MM.1S (cell line): Measurements from ENCODE around the gene DNAH11.

Experiments used
- DNase-seq: peaks from one replicate; pipeline ENCODE4 v3.0.0-alpha.2; 2015
- H2AFZ ChIP-seq: fragments of 300-600 bp; sonication (generic); 2 replicates; pipeline ENCODE4 v1.6.0; 2016; ENCODE audit warnings: antibody characterized with exemption, low read length
- H3F3A ChIP-seq: fragments of 300-600 bp; sonication (generic); 2 replicates; pipeline ENCODE4 v1.6.1; 2016; ENCODE audit warnings: mild to moderate bottlenecking, antibody characterized with exemption, low read length, moderate library complexity, mixed read lengths; ENCODE audit not compliant: insufficient read depth
- H3K27ac ChIP-seq: fragments of 300-600 bp; sonication (generic); 2 replicates; pipeline ENCODE4 v1.5.1; 2016; ENCODE audit warnings: mild to moderate bottlenecking, low read length
- H3K27me3 ChIP-seq: fragments of 300-600 bp; sonication (generic); replicated peaks from 2 replicates; pipeline ENCODE4 v1.6.0; 2016; ENCODE audit warnings: low read length; ENCODE audit not compliant: insufficient read depth
- H3K36me3 ChIP-seq: fragments of 300-600 bp; sonication (generic); replicated peaks from 2 replicates; pipeline ENCODE4 v1.6.1; 2016; ENCODE audit warnings: mild to moderate bottlenecking, low read length, mixed read lengths; ENCODE audit not compliant: insufficient read depth
- H3K4me1 ChIP-seq: fragments of 300-600 bp; sonication (generic); 2 replicates; pipeline ENCODE4 v1.6.1; 2016; ENCODE audit warnings: low read length, mixed read lengths
- H3K4me2 ChIP-seq: fragments of 300-600 bp; sonication (generic); 2 replicates; pipeline ENCODE4 v1.6.0; 2016; ENCODE audit warnings: low read depth, low read length
- H3K4me3 ChIP-seq: fragments of 300-600 bp; sonication (generic); 2 replicates; pipeline ENCODE4 v1.5.1; 2016; ENCODE audit warnings: low read length, mixed read lengths
- H3K79me2 ChIP-seq: fragments of 300-600 bp; sonication (generic); 2 replicates; pipeline ENCODE4 v1.6.1; 2016; ENCODE audit warnings: mixed run types, low read length, mixed read lengths
- H3K9ac ChIP-seq: fragments of 300-600 bp; sonication (generic); 2 replicates; pipeline ENCODE4 v1.6.1; 2016; ENCODE audit warnings: low read length, mixed read lengths
- H3K9me2 ChIP-seq: fragments of 300-600 bp; sonication (generic); replicated peaks from 2 replicates; pipeline ENCODE4 v1.6.1; 2016; ENCODE audit warnings: mild to moderate bottlenecking, low read length, mixed read lengths; ENCODE audit not compliant: insufficient read depth
- H3K9me3 ChIP-seq: fragments of 300-600 bp; sonication (generic); replicated peaks from 2 replicates; pipeline ENCODE4 v1.6.1; 2016; ENCODE audit warnings: mild to moderate bottlenecking, low read length, mixed read lengths; ENCODE audit not compliant: insufficient read depth
- H4K20me1 ChIP-seq: fragments of 300-600 bp; sonication (generic); 2 replicates; pipeline ENCODE4 v1.6.1; 2016; ENCODE audit warnings: mild to moderate bottlenecking, low read length, moderate library complexity, mixed read lengths; ENCODE audit not compliant: insufficient read depth
- CTCF ChIP-seq: fragments of 300-600 bp; sonication (generic); IDR thresholded peaks from 2 replicates; pipeline ENCODE4 v1.5.1; 2016; ENCODE audit warnings: antibody characterized with exemption, low read length, mixed read lengths
- EZH2 ChIP-seq: fragments of 300-600 bp; sonication (generic); optimal IDR thresholded peaks from 2 replicates; pipeline ENCODE3; 2017; ENCODE audit warnings: low read depth, mild to moderate bottlenecking, antibody characterized with exemption, low read length, mixed read lengths
- EZH2phosphoT487 ChIP-seq: fragments of 300-600 bp; sonication (generic); IDR thresholded peaks from 2 replicates; pipeline ENCODE4 v1.6.1; 2018; ENCODE audit warnings: antibody characterized with exemption, low read length

The DNAH11 gene

GRCh38 chr7:21579341-21580072 is 36.7 kb downstream of the DNAH11 start:
- no peaks in the 10 kb centered on the region for H3K79me2 ChIP-seq

GRCh38 chr7:21580073-21580521 is 37.3 kb downstream of the DNAH11 start:
- TF ChIP-seq EZH2 (no peak), EZH2phosphoT487 (no peak), CTCF (no peak)
- Histone ChIP-seq H3K4me3 (no peak overlapping the region), H3K4me2 (peak overlapping the region; percentile 20; the same call in 1 of the 2 replicates), H3K36me3 (no peaks in the 10 kb centered on the region), H3K4me1 (peaks cover 16% of the 10 kb centered on the region), H3K9ac (no peak overlapping the region), H2AFZ (0 out of 2 replicates have a peak overlapping the region, but pooled peaks have one; percentile 39), H3K27ac (peak overlapping the region; percentile 12; the same call in 1 of the 2 replicates), H3F3A (no peaks in the 10 kb centered on the region), H3K9me2 (no peaks in the 10 kb centered on the region), H3K9me3 (no peaks in the 10 kb centered on the region), H3K79me2 (no peaks in the 10 kb centered on the region), H4K20me1 (no peaks in the 10 kb centered on the region), H3K27me3 (no peaks in the 10 kb centered on the region)
- DNase-seq = peak; percentile 29

More at GRCh38 chr7:21579341-21580072, 36.7 kb downstream of the DNAH11 start:
- no peaks in the 10 kb centered on the region for H4K20me1 ChIP-seq
- H3K4me1 ChIP-seq = peaks cover 16% of the 10 kb centered on the region
- H3K9me3 ChIP-seq = no peaks in the 10 kb centered on the region
- H3K36me3 ChIP-seq = no peaks in the 10 kb centered on the region
- 0 out of 2 replicates have a peak overlapping the region, but pooled peaks have one; percentile 39 for H2AFZ ChIP-seq
- no peak overlapping the region for H3K4me3 ChIP-seq
- no peaks in the 10 kb centered on the region for H3K9me2 ChIP-seq
- no peaks in the 10 kb centered on the region for H3F3A ChIP-seq
- no peak for DNase-seq
- H3K4me2 ChIP-seq = peak overlapping the region; percentile 20; the same call in 1 of the 2 replicates
- TF ChIP-seq EZH2phosphoT487 = no peak
- no peak for TF ChIP-seq EZH2
- no peak for TF ChIP-seq CTCF
- no peak overlapping the region for H3K9ac ChIP-seq
- no peaks in the 10 kb centered on the region for H3K27me3 ChIP-seq
- H3K27ac ChIP-seq = peak overlapping the region; percentile 12; the same call in 1 of the 2 replicates

- Histone ChIP-seq H3K4me1 (peaks cover 6% of the 10 kb centered on the region), H4K20me1 (no peaks in the 10 kb centered on the region), H3F3A (no peaks in the 10 kb centered on the region), H3K36me3 (no peaks in the 10 kb centered on the region), H3K9ac (no peak overlapping the region), H2AFZ (no peak overlapping the region), H3K9me2 (no peaks in the 10 kb centered on the region), H3K79me2 (no peaks in the 10 kb centered on the region), H3K9me3 (no peaks in the 10 kb centered on the region), H3K4me3 (no peak overlapping the region), H3K27me3 (no peaks in the 10 kb centered on the region), H3K27ac (no peak overlapping the region), H3K4me2 (no peak overlapping the region)
- no peak for TF ChIP-seq EZH2phosphoT487
- no peak for TF ChIP-seq CTCF
- no peak for TF ChIP-seq EZH2
- DNase-seq = no peak
Observed at GRCh38 chr7:21585070-21585724, 42.4 kb downstream of the DNAH11 start.
